C1 segment of cervical spinal cord (tissue), 14 donors: ENCODE data around the gene MMP27.
"Not testable (repeated sequence)": the region's sequence is repeated elsewhere in the genome, so short reads cannot be mapped to it uniquely, and the experiment has no call there.

Source experiments
- DNase-seq, 14 donors: peaks; one replicate each; lab custom pipeline; 2025; lab: John Stamatoyannopoulos, UW

Gene MMP27, protein sequence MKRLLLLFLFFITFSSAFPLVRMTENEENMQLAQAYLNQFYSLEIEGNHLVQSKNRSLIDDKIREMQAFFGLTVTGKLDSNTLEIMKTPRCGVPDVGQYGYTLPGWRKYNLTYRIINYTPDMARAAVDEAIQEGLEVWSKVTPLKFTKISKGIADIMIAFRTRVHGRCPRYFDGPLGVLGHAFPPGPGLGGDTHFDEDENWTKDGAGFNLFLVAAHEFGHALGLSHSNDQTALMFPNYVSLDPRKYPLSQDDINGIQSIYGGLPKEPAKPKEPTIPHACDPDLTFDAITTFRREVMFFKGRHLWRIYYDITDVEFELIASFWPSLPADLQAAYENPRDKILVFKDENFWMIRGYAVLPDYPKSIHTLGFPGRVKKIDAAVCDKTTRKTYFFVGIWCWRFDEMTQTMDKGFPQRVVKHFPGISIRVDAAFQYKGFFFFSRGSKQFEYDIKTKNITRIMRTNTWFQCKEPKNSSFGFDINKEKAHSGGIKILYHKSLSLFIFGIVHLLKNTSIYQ

GRCh38 chr11:102705626-102706025 is at the start of gene MMP27:
MMP27 (minus strand) TSS chr11:102705769; CDS start chr11:102705714, 55 bp downstream.
- DNase-seq = no peak

- DNase-seq = no peak
These were observed 47.7 kb upstream of the MMP27 start for GRCh38 chr11:102753267-102753666.

DNA sequence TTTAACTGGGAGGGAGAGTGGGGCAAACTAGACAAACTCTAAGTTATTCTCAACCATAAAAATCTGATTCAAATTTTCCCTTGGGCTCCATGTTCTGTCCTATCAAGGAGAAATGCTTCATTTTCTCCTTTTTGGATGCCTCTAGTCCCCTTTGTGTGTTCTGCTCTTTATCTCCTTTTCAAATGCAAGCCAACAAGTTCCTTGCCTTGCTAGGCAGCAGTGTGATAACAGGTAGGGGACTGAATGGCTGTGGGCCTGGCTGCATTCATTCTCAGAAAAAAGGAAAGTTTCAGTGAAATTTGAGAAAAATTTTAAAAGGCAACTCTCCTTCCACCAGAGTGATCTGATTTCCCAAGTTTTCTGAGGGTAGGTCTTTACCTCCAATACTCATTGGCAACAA is 46.1 kb upstream of the MMP27 start:
- no peak for DNase-seq

DNA sequence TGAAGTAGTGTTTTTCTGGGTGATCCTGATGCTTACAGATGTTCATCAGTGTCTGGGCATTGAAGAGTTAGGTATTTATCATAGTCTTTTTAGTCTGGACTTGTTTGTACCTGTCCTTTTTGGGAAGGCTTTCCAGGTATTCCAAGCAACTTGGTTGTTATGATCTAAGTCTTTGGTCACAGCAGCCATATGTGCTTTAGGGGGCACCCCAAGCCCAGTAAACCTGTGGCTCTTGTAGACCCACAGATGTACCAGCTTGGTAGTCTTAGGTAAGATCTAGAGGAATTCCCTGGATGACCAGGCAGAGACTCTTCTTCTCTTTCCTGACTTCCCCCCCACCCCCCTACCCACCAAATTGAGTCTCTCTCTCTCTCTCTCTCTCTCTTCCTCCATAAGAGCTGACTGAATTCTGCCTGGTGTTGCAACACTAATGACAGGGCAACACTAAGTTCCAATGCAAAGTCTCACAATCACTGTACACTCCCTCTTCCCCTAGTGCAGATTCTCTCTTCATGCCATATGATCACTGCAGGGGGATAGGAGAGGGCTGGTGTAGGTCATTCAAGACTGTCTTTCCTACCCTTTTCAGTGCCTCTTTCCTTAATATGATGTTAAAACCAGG is 43.6 kb upstream of the MMP27 start:
- DNase-seq = no peak

- DNase-seq = not testable (repeated sequence)
These were observed 41.4 kb upstream of the MMP27 start for GRCh38 chr11:102746746-102747578.

DNA sequence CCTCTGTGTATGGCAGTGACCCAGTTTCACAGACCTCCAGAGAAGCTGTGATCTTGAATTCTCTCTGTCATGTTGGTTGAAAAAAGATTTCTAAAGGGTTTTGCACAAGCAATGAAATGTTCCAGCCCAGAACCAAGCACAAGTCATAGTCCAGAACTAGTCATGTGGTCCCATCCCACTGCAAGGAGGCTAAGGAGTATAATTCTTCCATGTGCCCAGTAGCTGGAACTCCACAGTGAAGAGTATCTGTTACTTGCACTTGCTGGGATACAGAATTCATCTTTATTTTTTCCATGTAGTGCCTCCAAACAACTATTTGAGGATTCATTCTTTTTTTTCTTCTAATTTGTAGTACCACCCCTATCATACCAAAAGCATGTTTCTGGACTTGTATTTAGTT is 29.1 kb upstream of the MMP27 start:
- DNase-seq = no peak

- peak in 1 of 14 donors; percentile 2 for DNase-seq
These were observed 27.8 kb upstream of the MMP27 start for GRCh38 chr11:102733232-102733875.

GRCh38 chr11:102730944-102731343 is 25.4 kb upstream of the MMP27 start:
- DNase-seq = peak in 1 of 14 donors; percentile 1

DNA sequence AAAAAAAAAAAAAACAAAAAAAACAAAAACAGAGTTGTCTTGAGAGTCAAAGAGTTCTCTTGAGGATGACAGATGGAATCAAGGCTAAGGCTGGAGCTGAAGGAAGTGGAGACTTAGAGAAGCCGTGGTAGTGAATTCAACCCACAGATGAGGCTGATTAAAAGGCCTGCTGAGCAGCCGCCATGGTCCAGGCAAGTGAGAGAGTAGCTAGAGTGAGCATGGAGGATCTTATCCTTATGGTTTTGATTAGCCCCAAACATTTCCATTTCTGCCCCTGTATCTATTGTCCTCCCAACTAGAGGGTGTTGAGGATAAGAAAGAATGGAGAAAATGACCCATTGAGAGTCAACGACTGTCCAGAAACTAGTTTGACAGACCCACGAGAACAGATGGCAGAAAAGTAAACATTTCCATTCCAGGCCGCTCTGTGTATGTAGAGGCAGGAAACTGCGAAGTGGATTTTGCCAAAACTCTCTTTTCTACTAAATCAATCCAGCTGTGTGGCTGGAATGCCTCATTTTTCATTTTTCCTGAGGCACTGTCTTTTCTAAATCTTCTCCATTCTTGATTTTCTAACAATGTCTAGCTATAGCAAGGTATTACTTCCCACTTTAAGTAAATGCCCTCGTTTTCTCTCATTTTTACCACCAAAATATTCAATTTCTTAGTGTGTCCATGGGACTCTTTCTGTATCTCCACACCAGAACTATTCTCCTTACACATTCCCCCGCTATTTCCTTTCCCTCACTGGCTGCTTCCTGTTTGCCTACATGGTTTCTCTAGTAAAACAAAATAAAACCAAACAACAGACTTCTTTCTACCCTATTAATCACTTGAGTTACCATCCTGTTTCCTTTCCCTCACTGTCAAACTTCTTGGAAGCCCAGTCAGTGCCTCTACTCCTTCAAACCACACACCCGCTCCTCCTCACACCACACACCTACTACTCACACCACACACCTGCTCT is 24.6 kb upstream of the MMP27 start:
- no peak for DNase-seq

DNA sequence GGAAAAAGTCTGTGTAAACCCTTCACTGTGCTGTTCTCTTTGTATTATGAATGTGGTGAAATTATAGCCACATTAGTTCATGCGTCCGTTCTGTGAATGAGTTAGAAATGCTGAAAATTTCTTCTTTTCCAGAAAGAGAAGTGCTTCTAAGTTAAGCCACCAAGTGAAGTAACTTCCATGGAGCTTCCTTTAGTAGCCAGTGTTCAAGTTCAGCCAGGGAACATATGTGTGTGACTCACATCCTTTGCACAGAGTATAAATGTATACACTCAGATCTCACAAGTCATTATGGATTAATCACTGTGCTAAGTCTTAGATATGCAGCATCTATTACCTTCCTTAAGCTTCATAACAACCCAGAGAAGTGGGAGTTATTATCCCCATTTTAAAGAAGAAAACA is 22.3 kb upstream of the MMP27 start:
- DNase-seq = no peak

GRCh38 chr11:102724904-102725500 is 19.4 kb upstream of the MMP27 start, which contains the start of gene MMP8:
MMP8 (minus strand) TSS chr11:102724954; CDS start chr11:102724855, 99 bp downstream.
- no peak for DNase-seq

GRCh38 chr11:102722821-102723220 is 17.3 kb upstream of the MMP27 start:
- DNase-seq = no peak

DNA sequence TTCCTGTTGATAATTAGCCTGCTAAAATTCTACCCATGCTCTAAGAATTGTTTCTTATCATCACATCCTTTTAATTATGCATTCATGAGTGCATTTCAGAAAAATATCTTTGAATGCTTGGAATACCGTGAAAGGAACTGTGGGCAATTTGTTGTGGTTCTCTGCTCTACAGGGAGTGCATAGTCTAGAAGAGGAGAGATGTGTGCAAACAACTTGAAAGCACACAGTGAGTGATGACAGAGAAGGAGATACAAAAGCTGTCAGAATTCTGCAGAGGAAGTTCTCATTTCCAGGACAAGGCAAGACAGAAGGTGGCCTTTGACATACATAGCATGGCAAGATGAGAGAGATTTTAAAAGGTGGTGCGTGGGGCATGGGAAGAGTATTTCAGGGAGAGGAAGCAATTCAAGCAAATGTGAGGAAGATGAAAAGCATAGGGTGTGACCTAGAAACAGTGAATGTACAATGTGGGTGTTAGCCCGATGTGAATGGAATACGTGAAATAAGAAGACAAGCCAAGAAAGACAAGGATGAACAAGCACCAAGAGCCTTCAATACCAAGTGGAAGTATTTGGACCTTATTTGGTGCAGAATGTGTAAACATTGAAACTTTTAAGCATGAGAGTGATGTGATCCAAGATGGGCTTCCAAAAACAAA is 14.2 kb upstream of the MMP27 start:
- DNase-seq = no peak

DNA sequence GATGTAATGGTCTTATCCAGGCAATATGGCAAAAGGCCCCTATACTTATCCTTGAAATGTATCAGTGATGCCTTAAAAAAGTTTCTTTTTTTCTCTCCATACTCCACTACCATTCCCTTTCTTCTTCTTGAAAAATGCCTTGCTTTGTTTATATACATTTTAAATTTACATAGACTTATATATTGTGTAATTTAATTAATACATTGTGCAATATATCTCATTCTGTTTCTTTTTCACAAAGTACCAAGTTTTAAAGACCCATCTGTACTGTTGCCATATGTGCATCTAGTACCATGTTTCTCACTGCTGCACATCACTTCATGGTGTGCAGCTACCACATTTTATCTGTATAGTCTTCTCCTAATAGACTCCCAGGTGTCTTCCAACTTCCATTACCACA is 11.7 kb upstream of the MMP27 start:
- DNase-seq = no peak

- DNase-seq = no peak
These were observed 11.0 kb upstream of the MMP27 start for GRCh38 chr11:102716527-102716926.

- no peak for DNase-seq
These were observed 6.6 kb upstream of the MMP27 start for GRCh38 chr11:102712137-102712536.

- no peak for DNase-seq
These were observed 3.8 kb upstream of the MMP27 start for GRCh38 chr11:102709201-102709945.

DNA sequence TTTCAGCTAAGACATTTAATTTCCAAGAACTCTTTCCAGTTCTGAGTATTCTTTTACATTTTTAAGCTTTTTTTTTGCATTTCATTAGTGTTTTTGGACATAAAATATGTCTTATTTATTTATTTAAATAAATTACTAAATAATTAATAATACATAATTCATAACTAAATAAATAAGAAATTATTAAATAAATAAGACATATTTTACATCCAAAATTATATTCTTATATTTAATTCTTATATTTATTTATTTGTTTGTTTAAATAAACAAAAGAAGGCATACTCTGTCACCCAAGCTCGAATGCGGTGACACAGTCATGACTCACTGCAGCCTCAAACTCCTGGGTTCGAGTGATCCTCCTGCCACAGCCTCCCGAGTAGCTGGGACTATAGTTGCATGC is 3.1 kb upstream of the MMP27 start:
- DNase-seq = no peak

DNA sequence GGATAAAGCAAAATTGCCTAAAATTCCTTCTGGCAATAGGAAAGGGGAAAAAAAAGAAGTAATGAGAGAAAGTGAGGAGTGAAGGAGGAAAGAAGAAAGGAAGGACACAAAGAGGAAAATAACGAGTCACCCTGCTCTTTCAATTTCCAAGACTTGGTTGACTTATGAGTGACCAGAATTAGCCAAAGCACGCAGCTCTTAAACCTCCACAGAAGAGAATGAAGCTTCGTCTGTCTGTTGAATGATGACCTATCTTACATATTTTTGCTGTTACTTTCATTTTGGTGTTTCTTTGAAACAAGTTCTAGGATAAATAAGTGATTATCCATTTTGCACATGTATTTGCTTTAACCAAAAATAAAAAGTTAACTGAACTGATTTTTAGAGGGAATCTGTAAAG is 728 bp downstream of the MMP27 start:
- DNase-seq = no peak
